H9 (cell line): ENCODE data around the gene GJB4. TPM values are rescaled to one million over a fixed set of nuclear protein-coding genes. Genes with fewer than 3 reads are reported as not detected.

ENCODE experiments used
- DNase-seq: peaks from one replicate; pipeline ENCODE4 v3.0.0-alpha.2; 2017
- H2AFZ ChIP-seq: one replicate; pipeline ENCODE4 v1.6.1; 2013; ENCODE audit warnings: mild to moderate bottlenecking, low read length, control low read depth, moderate library complexity
- H2AK5ac ChIP-seq: 2 replicates; pipeline ENCODE4 v1.6.1; 2013; ENCODE audit warnings: low read length, control low read depth, mixed read lengths; ENCODE audit not compliant: insufficient read length
- H2BK120ac ChIP-seq: one replicate; pipeline ENCODE4 v1.6.1; 2013; ENCODE audit warnings: low read depth, mild to moderate bottlenecking, low read length, control low read depth, inconsistent platforms; ENCODE audit not compliant: poor library complexity, severe bottlenecking
- H2BK12ac ChIP-seq: 2 replicates; pipeline ENCODE4 v1.6.1; 2013; ENCODE audit warnings: low read length, control low read depth, mixed read lengths, low read depth; ENCODE audit not compliant: insufficient read length
- H2BK15ac ChIP-seq: 2 replicates; pipeline ENCODE4 v1.6.1; 2013; ENCODE audit warnings: low read depth, low read length, control low read depth
- H2BK20ac ChIP-seq: one replicate; pipeline ENCODE4 v1.6.1; 2013; ENCODE audit warnings: low read depth, mild to moderate bottlenecking, low read length, control low read depth, inconsistent platforms; ENCODE audit not compliant: poor library complexity, severe bottlenecking
- H2BK5ac ChIP-seq: 2 replicates; pipeline ENCODE4 v1.6.1; 2013; ENCODE audit warnings: low read length, control low read depth, mixed read lengths; ENCODE audit not compliant: insufficient read length
- H3K14ac ChIP-seq: 2 replicates; pipeline ENCODE4 v1.6.1; 2013; ENCODE audit warnings: low read length, control low read depth; ENCODE audit not compliant: insufficient read depth
- H3K18ac ChIP-seq: 2 replicates; pipeline ENCODE4 v1.6.1; 2013; ENCODE audit warnings: low read depth, mild to moderate bottlenecking, mixed read lengths, low read length, control low read depth; ENCODE audit not compliant: insufficient read length
- H3K23ac ChIP-seq: 2 replicates; pipeline ENCODE4 v1.6.1; 2013; ENCODE audit warnings: low read length, control low read depth, mixed read lengths, low read depth; ENCODE audit not compliant: insufficient read length
- H3K23me2 ChIP-seq: 2 replicates; pipeline ENCODE4 v1.6.1; 2013; ENCODE audit warnings: low read depth, mild to moderate bottlenecking, mixed read lengths, low read length, control low read depth; ENCODE audit not compliant: insufficient read length, poor library complexity, severe bottlenecking
- H3K27ac ChIP-seq: 2 replicates; pipeline ENCODE4 v1.5.1; 2013; ENCODE audit warnings: low read length, control low read depth, mixed read lengths, low read depth; ENCODE audit not compliant: insufficient read length
- H3K27me3 ChIP-seq: 2 replicates; pipeline ENCODE4 v1.6.1; 2013; ENCODE audit warnings: low read length, control low read depth, inconsistent platforms; ENCODE audit not compliant: insufficient read depth
- H3K4ac ChIP-seq: 2 replicates; pipeline ENCODE4 v1.6.1; 2013; ENCODE audit warnings: low read depth, mild to moderate bottlenecking, control low read depth, inconsistent platforms, low read length, moderate library complexity
- H3K4me1 ChIP-seq: 2 replicates; pipeline ENCODE4 v1.6.1; 2013; ENCODE audit warnings: low read length, control low read depth, inconsistent platforms; ENCODE audit not compliant: insufficient read depth
- H3K4me2 ChIP-seq: 2 replicates; pipeline ENCODE4 v1.6.1; 2013; ENCODE audit warnings: low read length, control low read depth, mixed read lengths; ENCODE audit not compliant: insufficient read length, insufficient read depth
- H3K56ac ChIP-seq: 2 replicates; pipeline ENCODE4 v1.6.1; 2013; ENCODE audit warnings: low read depth, mild to moderate bottlenecking, mixed read lengths, low read length, control low read depth; ENCODE audit not compliant: insufficient read length
- H3K79me1 ChIP-seq: 2 replicates; pipeline ENCODE4 v1.6.1; 2013; ENCODE audit warnings: low read depth, mild to moderate bottlenecking, moderate library complexity, low read length, control low read depth, inconsistent platforms; ENCODE audit not compliant: insufficient read depth, poor library complexity, severe bottlenecking
- H3K79me2 ChIP-seq: 2 replicates; pipeline ENCODE4 v1.6.1; 2013; ENCODE audit warnings: low read length, control low read depth, inconsistent platforms; ENCODE audit not compliant: insufficient read depth
- H3K9ac ChIP-seq: 2 replicates; pipeline ENCODE4 v1.6.1; 2013; ENCODE audit warnings: low read length, control low read depth, mixed read lengths; ENCODE audit not compliant: insufficient read length; ENCODE audit errors: extremely low read depth
- H3K9me3 ChIP-seq: one replicate; pipeline ENCODE4 v1.6.1; 2013; ENCODE audit warnings: low read depth, low read length, inconsistent platforms; ENCODE audit not compliant: control insufficient read depth
- H3T11ph ChIP-seq: one replicate; pipeline ENCODE4 v1.6.1; 2013; ENCODE audit warnings: mild to moderate bottlenecking, low read length, control low read depth, inconsistent platforms
- H4K20me1 ChIP-seq: one replicate; pipeline ENCODE4 v1.6.1; 2013; ENCODE audit not compliant: control insufficient read depth, insufficient read length, insufficient read depth
- H4K5ac ChIP-seq: 2 replicates; pipeline ENCODE4 v1.6.1; 2013; ENCODE audit warnings: low read depth, mild to moderate bottlenecking, mixed read lengths, low read length, control low read depth; ENCODE audit not compliant: insufficient read length
- H4K8ac ChIP-seq: replicated peaks from 2 replicates; pipeline ENCODE4 v1.6.1; 2013; ENCODE audit warnings: low read length, control low read depth, mixed read lengths, low read depth; ENCODE audit not compliant: insufficient read length
- H4K91ac ChIP-seq: 2 replicates; pipeline ENCODE4 v1.6.1; 2013; ENCODE audit warnings: low read depth, mild to moderate bottlenecking, moderate library complexity, mixed read lengths, low read length, control low read depth; ENCODE audit not compliant: insufficient read length
- H3K27ac Mint-ChIP-seq, 3 experiments: 2 replicates in 2 of 3; 3 replicates in 1 of 3; pipeline ENCODE4 v1.8.0; 2020 to 2021; ENCODE audit warnings: mixed read lengths in 3 of 3, mild to moderate bottlenecking in 1 of 3, moderate library complexity in 1 of 3
- H3K27me3 Mint-ChIP-seq: 2 replicates; pipeline ENCODE4 v1.8.0; 2021; ENCODE audit warnings: low read depth, mild to moderate bottlenecking, moderate library complexity, mixed read lengths
- H3K36me3 Mint-ChIP-seq, 3 experiments: 2 replicates in 2 of 3; 3 replicates in 1 of 3; pipeline ENCODE4 v1.8.0; 2020 to 2021; ENCODE audit warnings: low read depth in 3 of 3, mixed read lengths in 3 of 3; ENCODE audit not compliant: insufficient read depth in 1 of 3
- H3K4me1 Mint-ChIP-seq, 2 experiments: 2 replicates each; pipeline ENCODE4 v1.8.0; 2020; ENCODE audit warnings: mixed read lengths in 2 of 2
- H3K4me3 Mint-ChIP-seq, 2 experiments: 2 replicates in 1 of 2; 3 replicates in 1 of 2; pipeline ENCODE4 v1.8.0; 2020 to 2021; ENCODE audit warnings: mild to moderate bottlenecking in 2 of 2, mixed read lengths in 2 of 2, moderate library complexity in 1 of 2
- H3K9me3 Mint-ChIP-seq, 2 experiments: 2 replicates in 1 of 2; 3 replicates in 1 of 2; pipeline ENCODE4 v1.8.0; 2020; ENCODE audit warnings: mild to moderate bottlenecking in 2 of 2, mixed read lengths in 2 of 2, moderate library complexity in 1 of 2
- total RNA-seq: library from RNA; stranded (reverse); gene quantifications from 2 replicates; pipeline ENCODE4 v1.2.1, GENCODE V29; 2021
- TF ChIP-seq, protein P1 (sequence below): fragments of 200-600 bp; sonication (generic); conservative IDR thresholded peaks from 3 replicates; pipeline ENCODE4 v1.8.0; 2021; ENCODE audit warnings: antibody characterized with exemption, mild to moderate bottlenecking

The GJB4 gene
- total RNA-seq, 1 experiment from 2014 or later: not detected

- no peak overlapping the region for H3K4ac ChIP-seq
- H3K27me3 ChIP-seq: no peaks in the 10 kb centered on the region; the same call in 1 of the 2 replicates
- no peak overlapping the region for H2BK20ac ChIP-seq
- H2BK15ac ChIP-seq: no peak overlapping the region
- H3K27ac ChIP-seq: no peak overlapping the region
- no peak overlapping the region for H4K5ac ChIP-seq
- H3K4me2 ChIP-seq: no peak overlapping the region
- H4K8ac ChIP-seq: no peak overlapping the region
- no peak overlapping the region for H2BK12ac ChIP-seq
- no peak overlapping the region for H2AK5ac ChIP-seq
- no peak overlapping the region for H3T11ph ChIP-seq
- H3K14ac ChIP-seq: no peak overlapping the region
- no peak overlapping the region for H3K23ac ChIP-seq
- no peaks in the 10 kb centered on the region for H3K9me3 Mint-ChIP-seq
- no peak overlapping the region; a peak in 1 of 5 replicates for H3K4me3 Mint-ChIP-seq
- H3K27me3 Mint-ChIP-seq: peaks cover 17% of the 10 kb centered on the region
- no peak overlapping the region; a peak in 1 of 7 replicates for H3K27ac Mint-ChIP-seq
- H4K91ac ChIP-seq: no peak overlapping the region
- DNase-seq: no peak
- H2BK5ac ChIP-seq: no peak overlapping the region
- no peaks in the 10 kb centered on the region for H3K23me2 ChIP-seq
- H3K4me1 ChIP-seq: no peaks in the 10 kb centered on the region
- H3K4me1 Mint-ChIP-seq: peaks cover 0 to 3% of the 10 kb centered on the region in 2 experiments; a peak in 1 of 4 replicates
- no peak overlapping the region for H3K9ac ChIP-seq
- H3K56ac ChIP-seq: no peak overlapping the region
- no peaks in the 10 kb centered on the region for H3K79me1 ChIP-seq
- H3K9me3 ChIP-seq: no peaks in the 10 kb centered on the region
- H3K18ac ChIP-seq: no peak overlapping the region
- TF ChIP-seq, protein P1, sequence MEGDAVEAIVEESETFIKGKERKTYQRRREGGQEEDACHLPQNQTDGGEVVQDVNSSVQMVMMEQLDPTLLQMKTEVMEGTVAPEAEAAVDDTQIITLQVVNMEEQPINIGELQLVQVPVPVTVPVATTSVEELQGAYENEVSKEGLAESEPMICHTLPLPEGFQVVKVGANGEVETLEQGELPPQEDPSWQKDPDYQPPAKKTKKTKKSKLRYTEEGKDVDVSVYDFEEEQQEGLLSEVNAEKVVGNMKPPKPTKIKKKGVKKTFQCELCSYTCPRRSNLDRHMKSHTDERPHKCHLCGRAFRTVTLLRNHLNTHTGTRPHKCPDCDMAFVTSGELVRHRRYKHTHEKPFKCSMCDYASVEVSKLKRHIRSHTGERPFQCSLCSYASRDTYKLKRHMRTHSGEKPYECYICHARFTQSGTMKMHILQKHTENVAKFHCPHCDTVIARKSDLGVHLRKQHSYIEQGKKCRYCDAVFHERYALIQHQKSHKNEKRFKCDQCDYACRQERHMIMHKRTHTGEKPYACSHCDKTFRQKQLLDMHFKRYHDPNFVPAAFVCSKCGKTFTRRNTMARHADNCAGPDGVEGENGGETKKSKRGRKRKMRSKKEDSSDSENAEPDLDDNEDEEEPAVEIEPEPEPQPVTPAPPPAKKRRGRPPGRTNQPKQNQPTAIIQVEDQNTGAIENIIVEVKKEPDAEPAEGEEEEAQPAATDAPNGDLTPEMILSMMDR: no peak
- H4K20me1 ChIP-seq: no peaks in the 10 kb centered on the region
- no peaks in the 10 kb centered on the region for H3K79me2 ChIP-seq
- no peaks in the 10 kb centered on the region; a peak in 1 of 7 replicates for H3K36me3 Mint-ChIP-seq
- no peak overlapping the region for H2BK120ac ChIP-seq
- H2AFZ ChIP-seq: no peak overlapping the region
Measured at GRCh38 chr1:34710812-34711211, 48.7 kb upstream of the GJB4 start.
